Large intestine (tissue), 3 donors: ENCODE measurements around the gene GNG13. TPM values are rescaled to one million over a fixed set of nuclear protein-coding genes. Genes with fewer than 3 reads are reported as not detected.
"Not testable (repeated sequence)": the region's sequence is repeated elsewhere in the genome, so short reads cannot be mapped to it uniquely, and the experiment has no call there.

Source experiments
- DNase-seq, 2 donors: peaks; one replicate each; pipeline versions ENCODE4 v3.0.0 to v3.0.0-alpha.2; 2013
- H3K27ac ChIP-seq: one replicate; pipeline ENCODE4 v1.5.1; 2013; ENCODE audit warnings: low read length
- H3K27me3 ChIP-seq: 2 replicates; pipeline ENCODE4 v1.6.1; 2013; ENCODE audit warnings: low read length; ENCODE audit not compliant: control insufficient read depth, insufficient read depth
- H3K36me3 ChIP-seq: 2 replicates; pipeline ENCODE4 v1.6.1; 2013; ENCODE audit warnings: low read length; ENCODE audit not compliant: control insufficient read depth, insufficient read depth
- H3K4me1 ChIP-seq: one replicate; pipeline ENCODE4 v1.6.1; 2013; ENCODE audit warnings: low read length; ENCODE audit not compliant: control insufficient read depth, insufficient read depth
- H3K4me3 ChIP-seq: one replicate; pipeline ENCODE4 v1.5.1; 2013; ENCODE audit warnings: low read length
- H3K9me3 ChIP-seq: one replicate; pipeline ENCODE4 v1.6.1; 2013; ENCODE audit warnings: mild to moderate bottlenecking, low read depth, low read length, moderate library complexity; ENCODE audit not compliant: control insufficient read depth
- WGBS: methylation state at CpG from one replicate; pipeline ENCODE4 v1.1.5; 2013; ENCODE audit warnings: low lambda C conversion rate; ENCODE audit not compliant: insufficient coverage; 5-methylcytosine and 5-hydroxymethylcytosine counted together
- polyA plus RNA-seq: library from polyadenylated mRNA; unstranded; fragments of 120-200 nt; gene quantifications from one replicate; pipeline ENCODE4 v1.2.1, GENCODE V29; 2013

The GNG13 gene
- polyA plus RNA-seq, 1 donor: 0.81 TPM

DNA sequence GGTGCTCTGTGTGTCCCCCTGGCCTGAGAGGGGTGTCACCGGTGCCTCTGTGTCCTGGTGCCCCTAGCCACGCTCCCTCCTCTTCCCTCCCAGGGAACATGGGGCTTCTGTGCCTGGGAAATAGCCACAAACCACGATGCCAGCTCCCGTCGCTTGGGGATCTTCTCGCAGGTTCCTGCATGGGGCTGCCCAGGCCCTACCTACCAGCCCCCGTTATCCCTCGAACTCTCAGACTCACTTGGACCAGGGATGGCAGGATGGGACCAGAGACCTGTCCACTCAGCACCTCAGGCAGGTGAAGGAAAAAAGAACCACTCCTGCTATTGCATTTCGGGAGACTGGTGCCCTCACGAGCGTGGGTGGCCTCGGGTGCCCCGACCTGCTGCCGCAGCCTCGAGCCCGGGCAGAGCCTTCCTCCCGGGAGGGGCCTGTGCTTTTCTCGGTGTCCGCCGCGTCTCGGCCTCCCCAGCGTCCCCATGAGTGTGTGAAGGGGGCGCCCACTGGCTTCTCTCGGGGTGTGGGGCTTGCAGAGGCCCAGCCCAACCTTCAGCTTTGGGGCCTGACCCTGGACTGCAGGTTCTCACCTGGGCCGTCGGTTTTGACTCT, 41.0 kb upstream of the GNG13 start:
- H3K27ac ChIP-seq: no peak overlapping the region
- H3K36me3 ChIP-seq: no peaks in the 10 kb centered on the region
- peaks cover 43% of the 10 kb centered on the region for H3K9me3 ChIP-seq
- WGBS: no CpG with 5 or more reads among the region's 27 CpGs
- no peaks in the 10 kb centered on the region for H3K4me1 ChIP-seq
- H3K4me3 ChIP-seq: no peak overlapping the region
- DNase-seq: no peak
- no peaks in the 10 kb centered on the region for H3K27me3 ChIP-seq

DNA sequence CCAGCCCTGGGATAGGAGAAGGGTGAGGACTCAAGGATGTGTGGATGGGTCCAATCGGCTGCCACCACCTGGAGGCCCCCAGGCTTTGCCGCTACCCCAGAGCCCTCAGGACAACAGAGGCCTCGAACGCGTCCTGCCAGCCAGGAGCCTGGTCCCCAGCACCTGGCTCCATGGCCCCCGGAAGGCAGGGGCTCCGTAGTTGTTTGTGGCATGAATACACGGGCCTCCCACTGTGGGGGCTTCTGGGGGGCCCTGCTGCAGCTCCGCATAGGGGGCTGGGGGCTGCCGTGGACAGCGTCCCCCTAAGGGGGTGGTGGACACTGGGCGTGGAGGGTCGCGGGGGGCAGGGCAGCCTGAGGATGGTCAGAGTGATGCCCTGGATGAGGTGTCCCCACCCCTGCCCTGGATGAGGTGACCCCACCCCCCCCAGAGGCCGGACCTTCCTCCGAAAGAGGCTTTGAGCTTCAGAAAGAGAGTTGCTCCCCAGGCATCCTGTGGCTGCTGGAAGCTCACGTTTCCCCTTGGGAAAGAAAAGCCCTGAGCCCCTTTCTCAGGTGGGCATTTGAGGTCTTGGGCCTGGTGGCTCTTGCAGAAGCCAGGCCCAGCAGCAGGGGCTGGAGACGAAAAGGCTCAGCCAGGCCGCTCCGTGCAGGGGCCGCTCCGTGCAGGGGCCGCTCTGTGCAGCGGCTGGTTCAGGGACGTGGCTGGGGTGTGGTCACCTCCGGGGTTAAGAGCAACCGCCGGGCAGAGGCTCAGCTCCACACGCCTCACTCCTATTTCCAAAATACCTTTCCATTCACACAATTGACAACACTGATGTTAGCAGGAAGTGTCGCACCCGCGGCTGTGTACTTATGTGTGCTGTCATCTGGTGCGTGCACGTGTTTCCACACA, 40.3 kb upstream of the GNG13 start:
- Histone ChIP-seq H3K4me3 (no peak overlapping the region), H3K36me3 (no peaks in the 10 kb centered on the region), H3K4me1 (no peaks in the 10 kb centered on the region), H3K9me3 (peaks cover 50% of the 10 kb centered on the region), H3K27me3 (no peaks in the 10 kb centered on the region), H3K27ac (no peak overlapping the region)
- WGBS: no CpG with 5 or more reads among the region's 34 CpGs
- DNase-seq: no peak

DNA sequence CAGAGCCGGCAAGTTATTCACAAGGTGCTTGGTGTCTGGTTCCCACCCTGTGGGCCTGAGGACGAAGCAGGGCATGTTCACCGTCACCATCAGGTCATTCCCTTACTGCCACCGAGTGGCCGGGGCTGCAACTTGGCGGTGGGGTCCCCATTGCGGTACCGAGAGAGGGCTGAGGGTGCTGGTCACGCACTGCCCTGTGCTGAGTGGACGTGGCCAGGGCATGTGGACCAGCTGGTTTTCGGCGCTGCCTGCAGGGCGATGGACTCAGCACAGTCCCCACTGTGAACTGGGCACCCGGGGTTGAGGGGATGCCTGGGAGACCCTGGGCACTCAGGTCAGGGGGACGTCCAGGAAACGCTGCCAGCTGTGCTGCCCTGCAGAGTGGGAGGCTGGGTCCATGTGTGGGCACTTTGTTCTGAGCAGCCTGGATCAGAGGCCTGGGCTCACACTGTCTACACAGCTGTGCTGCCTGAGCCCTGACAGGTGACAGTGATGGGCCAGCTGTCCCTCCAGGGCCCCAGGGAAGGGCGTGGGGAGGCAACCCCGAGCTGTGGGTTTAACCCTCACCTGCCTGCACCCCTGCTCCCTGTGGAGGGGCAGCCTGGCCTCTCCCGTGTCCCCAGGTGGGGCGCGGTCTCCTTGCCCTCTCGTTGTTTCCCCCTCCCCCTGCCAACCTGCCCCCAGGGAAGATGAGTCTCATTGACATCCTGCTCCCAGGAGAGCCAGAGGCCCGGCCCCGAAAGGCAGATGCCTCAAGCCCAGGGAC, 39.3 kb upstream of the GNG13 start:
- Histone ChIP-seq H3K4me1 (no peaks in the 10 kb centered on the region), H3K9me3 (peaks cover 53% of the 10 kb centered on the region), H3K27ac (no peak overlapping the region), H3K4me3 (no peak overlapping the region), H3K27me3 (no peaks in the 10 kb centered on the region), H3K36me3 (no peaks in the 10 kb centered on the region)
- no CpG with 5 or more reads among the region's 24 CpGs for WGBS
- no peak for DNase-seq

DNA sequence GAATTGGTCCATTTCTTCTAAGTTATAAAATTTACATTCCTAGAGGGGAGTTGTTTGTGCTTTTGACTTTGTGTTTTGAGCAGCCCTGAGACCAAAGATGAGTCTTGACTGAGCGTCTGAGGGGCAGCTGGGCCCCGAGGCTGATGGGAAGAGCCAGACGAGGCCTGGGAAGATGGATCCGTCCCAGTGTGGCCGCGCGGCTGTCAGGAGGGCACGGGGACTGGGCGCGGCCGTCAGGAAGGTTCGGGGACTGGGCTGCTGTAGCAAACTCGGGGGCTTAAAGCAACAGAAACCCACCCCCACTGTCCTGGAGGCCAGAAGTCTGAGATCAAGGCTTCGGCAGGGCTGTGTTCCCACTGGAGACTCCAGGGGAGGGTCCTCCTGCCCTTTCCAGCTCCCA, 38.2 kb upstream of the GNG13 start:
- Histone ChIP-seq H3K27ac (no peak overlapping the region), H3K4me3 (no peak overlapping the region), H3K27me3 (no peaks in the 10 kb centered on the region), H3K4me1 (no peaks in the 10 kb centered on the region), H3K36me3 (no peaks in the 10 kb centered on the region), H3K9me3 (peaks cover 49% of the 10 kb centered on the region)
- 81% methylated on average over 3 of the region's 14 CpGs for WGBS
- DNase-seq: no peak

DNA sequence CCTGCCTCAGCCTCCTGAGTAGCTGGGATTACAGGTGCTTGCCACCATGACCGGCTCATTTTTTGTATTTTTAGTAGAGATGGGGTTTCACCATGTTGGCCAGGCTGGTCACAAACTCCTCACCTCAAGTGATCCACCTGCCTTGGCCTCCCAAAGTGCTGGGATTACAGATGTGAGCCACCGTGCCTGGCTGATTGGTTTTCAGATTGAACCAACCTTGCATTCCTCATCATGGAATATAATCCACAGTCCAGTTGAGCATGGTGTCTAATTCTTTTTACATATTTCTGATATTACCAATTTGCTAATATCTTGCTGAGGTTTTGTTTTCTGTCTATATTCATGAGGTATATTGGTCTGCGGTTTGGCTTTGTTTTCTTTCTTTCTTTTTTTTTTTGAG, 36.3 kb upstream of the GNG13 start:
- not testable (repeated sequence) for H3K27ac ChIP-seq, H3K4me3 ChIP-seq, H3K27me3 ChIP-seq, DNase-seq, H3K36me3 ChIP-seq
- H3K4me1 ChIP-seq: peaks cover 11% of the 10 kb centered on the region
- no CpG with 5 or more reads among the region's 3 CpGs for WGBS
- H3K9me3 ChIP-seq: peaks cover 43% of the 10 kb centered on the region

DNA sequence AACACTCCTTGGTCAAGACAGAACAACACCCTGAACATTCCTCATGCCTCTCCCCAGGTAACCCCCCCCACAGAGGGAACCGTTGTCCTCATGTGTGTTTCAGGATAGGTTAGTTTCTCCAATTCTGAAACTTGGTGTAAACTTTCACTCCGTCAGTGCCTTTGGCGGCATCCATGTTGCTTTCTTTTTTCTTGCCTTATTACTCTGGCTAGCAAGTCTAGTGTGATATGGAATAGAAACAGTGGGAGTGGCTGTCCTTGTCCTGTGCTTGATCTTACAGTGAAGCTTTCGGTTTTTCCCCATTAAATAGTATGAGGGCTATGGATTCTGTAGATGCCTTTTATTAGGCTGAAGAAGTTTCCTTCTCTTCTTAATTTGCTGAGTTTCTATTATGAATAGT, 35.7 kb upstream of the GNG13 start:
- Histone ChIP-seq H3K4me1 (peaks cover 17% of the 10 kb centered on the region), H3K27me3 (no peaks in the 10 kb centered on the region), H3K36me3 (no peaks in the 10 kb centered on the region), H3K27ac (no peak overlapping the region), H3K4me3 (no peak overlapping the region), H3K9me3 (peaks cover 45% of the 10 kb centered on the region)
- no peak for DNase-seq
- WGBS: 100% methylated on average over 1 of the region's 4 CpGs

DNA sequence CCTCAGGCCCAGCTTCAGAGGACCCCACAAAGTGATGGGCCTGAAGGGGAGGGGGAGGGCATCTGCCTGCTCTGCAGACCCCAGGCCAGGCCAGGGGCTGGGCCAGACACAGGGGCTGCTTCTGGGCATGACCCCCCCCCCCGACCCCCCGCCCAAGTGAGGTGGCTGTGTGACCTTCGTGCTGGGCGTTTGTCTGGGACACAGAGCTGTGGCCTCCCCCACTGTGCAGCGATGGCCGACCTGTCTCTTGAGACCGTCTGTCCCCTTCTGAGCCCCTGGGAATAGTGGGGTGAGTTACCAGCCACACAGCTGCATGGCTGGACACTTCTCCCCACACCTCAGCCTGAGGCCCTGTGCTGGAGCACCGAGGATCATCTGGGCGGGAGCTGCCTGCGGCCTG, 34.8 kb upstream of the GNG13 start:
- Histone ChIP-seq H3K36me3 (no peaks in the 10 kb centered on the region), H3K4me1 (peaks cover 17% of the 10 kb centered on the region), H3K27ac (no peak overlapping the region), H3K4me3 (no peak overlapping the region), H3K9me3 (peaks cover 54% of the 10 kb centered on the region), H3K27me3 (no peaks in the 10 kb centered on the region)
- no peak for DNase-seq
- WGBS: no CpG with 5 or more reads among the region's 10 CpGs

DNA sequence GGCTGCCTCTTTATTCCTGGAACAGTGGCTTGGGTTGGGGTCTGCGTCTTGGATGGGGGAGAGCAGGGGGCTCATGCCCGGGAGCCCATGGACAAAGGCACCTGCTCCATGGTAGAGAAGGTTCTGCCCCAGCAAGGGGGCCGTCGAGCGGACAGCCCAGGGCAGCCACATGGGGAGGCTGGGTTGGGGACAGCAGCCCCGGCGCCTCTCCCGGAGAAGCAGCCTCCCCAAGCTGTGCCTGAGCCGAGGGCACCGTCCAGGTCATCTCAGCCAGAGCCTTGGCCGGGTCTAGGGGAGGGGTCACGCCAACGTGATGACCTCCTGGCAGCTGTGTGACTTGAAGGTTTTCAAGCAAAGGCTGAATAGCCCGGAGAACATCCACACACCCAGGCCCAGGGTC, 32.9 kb upstream of the GNG13 start:
- Histone ChIP-seq H3K27me3 (no peaks in the 10 kb centered on the region), H3K9me3 (peaks cover 52% of the 10 kb centered on the region), H3K4me3 (no peak overlapping the region), H3K4me1 (peaks cover 17% of the 10 kb centered on the region), H3K27ac (no peak overlapping the region), H3K36me3 (no peaks in the 10 kb centered on the region)
- no peak for DNase-seq
- WGBS: no CpG with 5 or more reads among the region's 14 CpGs

DNA sequence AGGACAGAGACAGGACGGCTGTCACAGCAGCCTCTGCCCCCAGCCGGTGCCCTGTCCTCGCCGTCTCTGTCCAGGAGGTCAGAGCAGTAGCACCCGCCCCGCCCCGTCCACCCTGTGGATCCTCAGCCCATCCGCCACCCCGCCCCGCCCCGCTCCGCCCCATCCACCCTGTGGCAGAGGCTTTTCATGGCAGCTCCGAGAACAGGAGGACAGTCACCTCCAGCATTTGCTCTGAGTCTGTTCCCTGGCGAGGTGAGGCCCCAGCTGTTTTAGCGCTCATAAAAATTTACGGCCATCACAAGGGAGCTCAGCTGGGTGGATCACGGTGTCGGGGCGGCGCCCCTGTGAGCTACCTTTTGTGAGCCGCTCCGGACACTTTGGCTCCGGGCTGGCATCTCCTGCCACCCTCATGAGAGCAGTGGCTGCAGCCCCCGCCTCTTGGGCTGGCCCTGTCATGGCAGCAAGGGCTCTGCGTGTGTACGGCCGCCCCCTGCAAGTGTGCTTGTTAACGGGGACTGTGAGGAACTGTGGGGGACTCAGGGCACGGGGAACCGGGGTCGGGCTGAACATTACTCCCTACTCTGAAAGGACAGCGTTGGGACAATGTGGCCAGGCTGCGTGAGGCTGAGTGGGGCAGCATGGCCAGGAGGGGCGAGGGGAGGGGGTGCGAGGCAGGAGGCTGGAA, 32.3 kb upstream of the GNG13 start:
- H3K36me3 ChIP-seq: no peaks in the 10 kb centered on the region
- H3K4me3 ChIP-seq: no peak overlapping the region
- H3K27me3 ChIP-seq: no peaks in the 10 kb centered on the region
- no CpG with 5 or more reads among the region's 35 CpGs for WGBS
- H3K4me1 ChIP-seq: peaks cover 17% of the 10 kb centered on the region
- H3K9me3 ChIP-seq: peaks cover 52% of the 10 kb centered on the region
- DNase-seq: peak; percentile 65 to 67
- peak overlapping the region; percentile 10 for H3K27ac ChIP-seq
